Measurements from ENCODE around the gene SEMA3G. TPM values are rescaled to one million over a fixed set of nuclear protein-coding genes. Genes with fewer than 3 reads are reported as not detected.

Gene SEMA3G
- total RNA-seq, 4 donors from 2014 or later: 6.7 to 33.9 (median 20.3) TPM

- Histone ChIP-seq H3K4me1 (peaks cover 2 to 31% (median 9%) of the 10 kb centered on the region in 3 donors), H3K27me3 (no peaks in the 10 kb centered on the region), H3K36me3 (peaks cover 0 to 96% of the 10 kb centered on the region in 2 donors), H3K9me3 (no peaks in the 10 kb centered on the region), H3K4me3 (no peak overlapping the region), H3K27ac (no peak overlapping the region)
- TF ChIP-seq POLR2A (IDR thresholded peaks at IDR 0.05) (no peak), EP300 (IDR thresholded peaks at IDR 0.05) (no peak), CTCF (IDR thresholded peaks at IDR 0.05) (no peak), POLR2AphosphoS5 (IDR thresholded peaks at IDR 0.05) (no peak)
- 71% methylated on average over 2 of the region's 3 CpGs; no CpG with 5 or more reads in 1 of the 2 donors for WGBS, 2 donors (ENCODE audit: low coverage in 1 of 2)
- ATAC-seq: no peak
These were observed 40.9 kb downstream of the SEMA3G start for GRCh38 chr3:52403955-52404354.

- no peak for ATAC-seq
- WGBS, 2 donors (ENCODE audit: low coverage in 1 of 2): 87% methylated on average over 8 of the region's 19 CpGs; no CpG with 5 or more reads in 1 of the 2 donors
- Histone ChIP-seq H3K4me3 (no peak overlapping the region), H3K27ac (no peak overlapping the region), H3K36me3 (peaks cover 0 to 95% of the 10 kb centered on the region in 2 donors), H3K27me3 (no peaks in the 10 kb centered on the region), H3K9me3 (no peaks in the 10 kb centered on the region), H3K4me1 (peaks cover 0 to 25% (median 3%) of the 10 kb centered on the region in 3 donors)
- no peak for TF ChIP-seq EP300 (IDR thresholded peaks at IDR 0.05)
- no peak for TF ChIP-seq POLR2AphosphoS5 (IDR thresholded peaks at IDR 0.05)
- no peak for TF ChIP-seq CTCF (IDR thresholded peaks at IDR 0.05)
- no peak for TF ChIP-seq POLR2A (IDR thresholded peaks at IDR 0.05)
These were observed 41.5 kb downstream of the SEMA3G start for GRCh38 chr3:52403271-52403841.

- H3K36me3 ChIP-seq: peaks cover 0 to 90% of the 10 kb centered on the region in 2 donors
- no peaks in the 10 kb centered on the region for H3K9me3 ChIP-seq
- no peak for ATAC-seq
- no peak for TF ChIP-seq EP300 (IDR thresholded peaks at IDR 0.05)
- no peak for TF ChIP-seq POLR2A (IDR thresholded peaks at IDR 0.05)
- TF ChIP-seq POLR2AphosphoS5 (IDR thresholded peaks at IDR 0.05): no peak
- TF ChIP-seq CTCF (IDR thresholded peaks at IDR 0.05): no peak
- 67 to 80% methylated on average over 2 to 3 of the region's 11 CpGs for WGBS, 2 donors (ENCODE audit: low coverage in 1 of 2)
- no peaks in the 10 kb centered on the region for H3K27me3 ChIP-seq
- no peak overlapping the region for H3K4me3 ChIP-seq
- H3K4me1 ChIP-seq: peaks cover 0 to 20% (median 0%) of the 10 kb centered on the region in 3 donors
- no peak overlapping the region for H3K27ac ChIP-seq
These were observed 42.1 kb downstream of the SEMA3G start for GRCh38 chr3:52402706-52403270.

GRCh38 chr3:52402101-52402521 is 42.8 kb downstream of the SEMA3G start:
- Histone ChIP-seq H3K9me3 (no peaks in the 10 kb centered on the region), H3K4me1 (peaks cover 0 to 13% (median 0%) of the 10 kb centered on the region in 3 donors), H3K4me3 (no peak overlapping the region), H3K27me3 (no peaks in the 10 kb centered on the region), H3K27ac (no peak overlapping the region), H3K36me3 (peaks cover 0 to 83% of the 10 kb centered on the region in 2 donors)
- WGBS, 2 donors (ENCODE audit: low coverage in 1 of 2): 80 to 100% methylated on average over 1 to 6 of the region's 16 CpGs
- ATAC-seq: no peak
- TF ChIP-seq POLR2A (IDR thresholded peaks at IDR 0.05): no peak
- no peak for TF ChIP-seq POLR2AphosphoS5 (IDR thresholded peaks at IDR 0.05)
- no peak for TF ChIP-seq CTCF (IDR thresholded peaks at IDR 0.05)
- TF ChIP-seq EP300 (IDR thresholded peaks at IDR 0.05): no peak

GRCh38 chr3:52401551-52401950 is 43.4 kb downstream of the SEMA3G start:
- TF ChIP-seq POLR2A (IDR thresholded peaks at IDR 0.05): no peak
- TF ChIP-seq EP300 (IDR thresholded peaks at IDR 0.05): no peak
- no peak for TF ChIP-seq POLR2AphosphoS5 (IDR thresholded peaks at IDR 0.05)
- no peak for TF ChIP-seq CTCF (IDR thresholded peaks at IDR 0.05)
- Histone ChIP-seq H3K4me1 (peaks cover 0 to 7% (median 0%) of the 10 kb centered on the region in 3 donors), H3K36me3 (peaks cover 0 to 77% of the 10 kb centered on the region in 2 donors), H3K27me3 (no peaks in the 10 kb centered on the region), H3K9me3 (no peaks in the 10 kb centered on the region), H3K4me3 (no peak overlapping the region), H3K27ac (no peak overlapping the region)
- ATAC-seq: no peak
- 100% methylated on average over 1 of the region's 1 CpG; no CpG with 5 or more reads in 1 of the 2 donors for WGBS, 2 donors (ENCODE audit: low coverage in 1 of 2)

All from gastroesophageal sphincter (tissue), 4 donors.